PC-9 (cell line): ENCODE measurements around the gene LUZP2.

ENCODE experiments used
- CTCF ChIP-seq: fragments of 200-600 bp; sonication (generic); conservative IDR thresholded peaks from 2 replicates; pipeline ENCODE4 v1.6.1; 2017; ENCODE audit warnings: mixed run types, antibody characterized with exemption, mild to moderate bottlenecking, moderate library complexity
- EZH2 ChIP-seq: fragments of 200-600 bp; sonication (generic); IDR thresholded peaks from 2 replicates; pipeline ENCODE4 v1.8.0; 2017; ENCODE audit warnings: antibody characterized with exemption, low read depth

- TF ChIP-seq EZH2 (no peak), CTCF (no peak)
Observed at GRCh38 chr11:24885580-24886173, 388.8 kb downstream of the LUZP2 start.
